GM21529 (cell line): ENCODE data around the gene CITED2.

Experiments
- ATAC-seq: cut with Tn5 transposase; IDR thresholded peaks from one replicate; pipeline ENCODE4 v1.9.1; 2021; ENCODE audit not compliant: unreplicated experiment

Gene CITED2

GRCh38 chr6:139386404-139386803 is 12.0 kb upstream of the CITED2 start:
- no peak for ATAC-seq

- ATAC-seq: no peak
Observed at GRCh38 chr6:139381216-139381865, 6.9 kb upstream of the CITED2 start.

GRCh38 chr6:139380611-139381010 is 6.2 kb upstream of the CITED2 start:
- ATAC-seq: no peak

GRCh38 chr6:139380168-139380567 is 5.7 kb upstream of the CITED2 start:
- ATAC-seq: no peak

GRCh38 chr6:139378882-139379341 is 4.5 kb upstream of the CITED2 start:
- ATAC-seq: no peak

- ATAC-seq: no peak
Observed at GRCh38 chr6:139378226-139378625, 3.8 kb upstream of the CITED2 start.

GRCh38 chr6:139376604-139377218 is 2.3 kb upstream of the CITED2 start:
- ATAC-seq: no peak

- no peak for ATAC-seq
Observed at GRCh38 chr6:139376017-139376330, 1.5 kb upstream of the CITED2 start.

- ATAC-seq: peak; percentile 56
Observed at GRCh38 chr6:139375226-139376016, 973 bp upstream of the CITED2 start.

GRCh38 chr6:139373928-139374356 is 506 bp downstream of the CITED2 start:
- peak; percentile 13 for ATAC-seq

- peak; percentile 27 for ATAC-seq
Observed at GRCh38 chr6:139373154-139373927, 1.1 kb downstream of the CITED2 start.

GRCh38 chr6:139372326-139373153 is 1.9 kb downstream of the CITED2 start:
- ATAC-seq: no peak

- ATAC-seq: no peak
Observed at GRCh38 chr6:139371421-139372203, 2.8 kb downstream of the CITED2 start.

GRCh38 chr6:139370999-139371345 is 3.5 kb downstream of the CITED2 start:
- no peak for ATAC-seq

GRCh38 chr6:139370283-139370998 is 4.0 kb downstream of the CITED2 start:
- no peak for ATAC-seq

- no peak for ATAC-seq
Observed at GRCh38 chr6:139369568-139370282, 4.7 kb downstream of the CITED2 start.

- ATAC-seq: no peak
Observed at GRCh38 chr6:139369068-139369467, 5.4 kb downstream of the CITED2 start.

- ATAC-seq: no peak
Observed at GRCh38 chr6:139368661-139369060, 5.8 kb downstream of the CITED2 start.
